ENCODE results near the gene CCDC126.
A peak's percentile ranks its signal among the peaks of the same experiment; 100 is the strongest.

Gene CCDC126

GRCh38 chr7:23653942-23654341, 56.8 kb downstream of the CCDC126 start:
- TF ChIP-seq EZH2 (IDR thresholded peaks at IDR 0.05; ENCODE audit: borderline replicate concordance, low read length) (no peak), CTCF (IDR thresholded peaks at IDR 0.05; ENCODE audit: low read length) (no peak)
- Histone ChIP-seq H3K36me3 (ENCODE audit: insufficient read depth, low read length) (no peaks in the 10 kb centered on the region; the same call in 1 of the 2 replicates), H3K9ac (ENCODE audit: low read length) (no peak overlapping the region), H3K27me3 (ENCODE audit: insufficient read depth, low read length) (no peaks in the 10 kb centered on the region; the same call in 1 of the 2 replicates), H3F3A (ENCODE audit: insufficient read depth, low read length) (no peaks in the 10 kb centered on the region), H3K9me3 (ENCODE audit: low read length) (peaks cover 26% of the 10 kb centered on the region), H3K4me1 (ENCODE audit: insufficient read depth, low read length, severe bottlenecking) (no peaks in the 10 kb centered on the region), H4K20me1 (ENCODE audit: insufficient read depth, low read length) (no peaks in the 10 kb centered on the region), H3K27ac (ENCODE audit: low read depth, low read length, poor library complexity, severe bottlenecking) (no peak overlapping the region), H3K9me2 (ENCODE audit: low read depth, low read length) (no peaks in the 10 kb centered on the region), H3K4me2 (ENCODE audit: low read length) (no peak overlapping the region), H3K79me2 (ENCODE audit: insufficient read depth, low read length) (no peaks in the 10 kb centered on the region), H2AFZ (ENCODE audit: low read length) (no peak overlapping the region), H3K4me3 (ENCODE audit: low read depth, low read length, poor library complexity, severe bottlenecking) (no peak overlapping the region)

- H3K4me1 ChIP-seq (ENCODE audit: insufficient read depth, low read length, severe bottlenecking) = no peaks in the 10 kb centered on the region
- no peaks in the 10 kb centered on the region; the same call in 1 of the 2 replicates for H3K27me3 ChIP-seq (ENCODE audit: insufficient read depth, low read length)
- H3F3A ChIP-seq (ENCODE audit: insufficient read depth, low read length) = no peaks in the 10 kb centered on the region
- H3K4me3 ChIP-seq (ENCODE audit: low read depth, low read length, poor library complexity, severe bottlenecking) = no peak overlapping the region
- no peaks in the 10 kb centered on the region for H3K79me2 ChIP-seq (ENCODE audit: insufficient read depth, low read length)
- peaks cover 27% of the 10 kb centered on the region for H3K9me3 ChIP-seq (ENCODE audit: low read length)
- TF ChIP-seq EZH2 (IDR thresholded peaks at IDR 0.05; ENCODE audit: borderline replicate concordance, low read length) = no peak
- peak; percentile 59; the same call in 1 of the 2 replicates for TF ChIP-seq CTCF (IDR thresholded peaks at IDR 0.05; ENCODE audit: low read length)
- no peak overlapping the region for H3K4me2 ChIP-seq (ENCODE audit: low read length)
- H2AFZ ChIP-seq (ENCODE audit: low read length) = no peak overlapping the region
- H3K9ac ChIP-seq (ENCODE audit: low read length) = no peak overlapping the region
- no peaks in the 10 kb centered on the region for H4K20me1 ChIP-seq (ENCODE audit: insufficient read depth, low read length)
- H3K36me3 ChIP-seq (ENCODE audit: insufficient read depth, low read length) = no peaks in the 10 kb centered on the region; the same call in 1 of the 2 replicates
- no peaks in the 10 kb centered on the region for H3K9me2 ChIP-seq (ENCODE audit: low read depth, low read length)
- no peak overlapping the region for H3K27ac ChIP-seq (ENCODE audit: low read depth, low read length, poor library complexity, severe bottlenecking)
Observed at GRCh38 chr7:23654508-23654907, 57.3 kb downstream of the CCDC126 start.

- TF ChIP-seq CTCF (IDR thresholded peaks at IDR 0.05; ENCODE audit: low read length) = no peak
- no peak for TF ChIP-seq EZH2 (IDR thresholded peaks at IDR 0.05; ENCODE audit: borderline replicate concordance, low read length)
Observed at GRCh38 chr7:23655433-23655832, 58.3 kb downstream of the CCDC126 start.

More at GRCh38 chr7:23655433-23655832, 58.3 kb downstream of the CCDC126 start:
- Histone ChIP-seq H3F3A (ENCODE audit: insufficient read depth, low read length) (no peaks in the 10 kb centered on the region), H3K4me1 (ENCODE audit: insufficient read depth, low read length, severe bottlenecking) (no peaks in the 10 kb centered on the region), H3K9me2 (ENCODE audit: low read depth, low read length) (no peaks in the 10 kb centered on the region), H3K27me3 (ENCODE audit: insufficient read depth, low read length) (no peaks in the 10 kb centered on the region; the same call in 1 of the 2 replicates), H3K27ac (ENCODE audit: low read depth, low read length, poor library complexity, severe bottlenecking) (no peak overlapping the region), H3K9me3 (ENCODE audit: low read length) (peaks cover 27% of the 10 kb centered on the region), H4K20me1 (ENCODE audit: insufficient read depth, low read length) (no peaks in the 10 kb centered on the region), H3K4me2 (ENCODE audit: low read length) (no peak overlapping the region), H3K36me3 (ENCODE audit: insufficient read depth, low read length) (no peaks in the 10 kb centered on the region; the same call in 1 of the 2 replicates), H2AFZ (ENCODE audit: low read length) (no peak overlapping the region), H3K79me2 (ENCODE audit: insufficient read depth, low read length) (no peaks in the 10 kb centered on the region), H3K9ac (ENCODE audit: low read length) (no peak overlapping the region), H3K4me3 (ENCODE audit: low read depth, low read length, poor library complexity, severe bottlenecking) (no peak overlapping the region)
